Uterus (tissue), 2 donors: ENCODE data around the gene TAP1.

Experiments used
- CTCF ChIP-seq, 4 experiments: fragments of 200-600 bp in 2 of 4; fragments of 450-650 bp in 2 of 4; sonication (generic) in 2 of 4; IDR thresholded peaks; one replicate each; pipeline ENCODE4 v1.5.1; 2016 to 2019; ENCODE audit warnings: antibody characterized with exemption in 4 of 4, mild to moderate bottlenecking in 2 of 4, moderate library complexity in 1 of 4
- POLR2A ChIP-seq, 2 donors: fragments of 450-650 bp; IDR thresholded peaks; one replicate each; pipeline ENCODE4 v1.6.1; 2016; ENCODE audit warnings: antibody characterized with exemption in 2 of 2, mild to moderate bottlenecking in 1 of 2, moderate library complexity in 1 of 2

- TF ChIP-seq CTCF (IDR thresholded peaks at IDR 0.05) (no peak), POLR2A (IDR thresholded peaks at IDR 0.05) (no peak)
These were observed 53.8 kb downstream of the TAP1 start for GRCh38 chr6:32799740-32800139.
